HCT116 (cell line): Measurements from ENCODE around the gene MTREX. TPM values are rescaled to one million over a fixed set of nuclear protein-coding genes. Genes with fewer than 3 reads are reported as not detected.

Experiments
- ATAC-seq: fragments of 200-7000 bp; cut with Tn5 transposase; 2 replicates; pipeline ENCODE4 v1.9.1; 2020; ENCODE audit warnings: mild to moderate bottlenecking, moderate library complexity
- BruUV-seq: library from RNA; stranded (reverse); fragments of 400-500 nt; replicated peaks from 2 replicates; lab custom pipeline; 2021; lab: Mats Ljungman, UMichigan
- CTCF ChIA-PET: fragments of 300-600 bp; sonication (Branson Sonifier 250); formaldehyde crosslinking; loops from one replicate; lab custom pipeline; 2021; ENCODE audit warnings: antibody characterized with exemption; lab: Charles Lee
- POLR2A ChIA-PET: fragments of 300-600, 350-600 bp; sonication (Branson Sonifier 250); formaldehyde crosslinking; loops from one replicate; lab custom pipeline; 2021; ENCODE audit warnings: antibody characterized with exemption; lab: Charles Lee
- RAD21 ChIA-PET, 2 experiments: fragments of 300-600 bp; sonication (Branson Sonifier 250); formaldehyde crosslinking; loops; one replicate each; lab custom pipeline; 2023; ENCODE audit warnings: low total read pairs in 2 of 2; ENCODE audit not compliant: uncharacterized antibody in 2 of 2, unreplicated experiment in 2 of 2, low non-redundant PET in 1 of 2; lab: Charles Lee
- DNase-seq: peaks from one replicate; pipeline ENCODE4 v3.0.0-alpha.2; 2010; ENCODE audit warnings: low read depth, low spot score
- H2AFZ ChIP-seq: fragments of 200-600 bp; shearing (Covaris generic), sonication (generic); 2 replicates; pipeline ENCODE4 v1.6.1; 2017; ENCODE audit warnings: low read depth, mixed run types, mixed read lengths, antibody characterized with exemption, low read length; ENCODE audit not compliant: poor library complexity, severe bottlenecking
- H3K27ac ChIP-seq: 2 replicates; pipeline ENCODE4 v1.5.1; 2012; ENCODE audit warnings: low read depth, low read length
- H3K27me3 ChIP-seq: fragments of 200-600 bp; sonication (generic); 2 replicates; pipeline ENCODE4 v1.6.1; 2016; ENCODE audit warnings: mixed run types, low read length, mixed read lengths; ENCODE audit not compliant: insufficient read depth
- H3K36me3 ChIP-seq, 2 experiments: fragments of 200-500 bp in 1 of 2; fragments of 200-600 bp in 1 of 2; sonication (Bioruptor generic) in 1 of 2; sonication (generic) in 1 of 2; 2 replicates each; pipeline versions ENCODE4 v1.5.1 to v1.6.1; 2014 to 2016; ENCODE audit warnings: low read length in 2 of 2, inconsistent platforms in 1 of 2, mixed read lengths in 1 of 2, mixed run types in 1 of 2; ENCODE audit not compliant: insufficient read depth in 2 of 2, control insufficient read depth in 1 of 2
- H3K4me1 ChIP-seq, 2 experiments: fragments of 200-600 bp in 1 of 2; sonication (generic) in 1 of 2; 2 replicates each; pipeline versions ENCODE4 v1.5.1 to v1.6.1; 2012 to 2017; ENCODE audit warnings: low read length in 2 of 2, inconsistent platforms in 1 of 2, mild to moderate bottlenecking in 1 of 2, mixed read lengths in 1 of 2, mixed run types in 1 of 2, moderate library complexity in 1 of 2; ENCODE audit not compliant: insufficient read depth in 2 of 2, control insufficient read depth in 1 of 2
- H3K4me2 ChIP-seq: fragments of 200-600 bp; sonication (generic); 2 replicates; pipeline ENCODE4 v1.6.1; 2017; ENCODE audit warnings: mixed run types, low read length, mixed read lengths
- H3K4me3 ChIP-seq, 2 experiments: fragments of 200-600 bp in 1 of 2; sonication (generic) in 1 of 2; replicated peaks in 1 of 2; 2 replicates each; pipeline ENCODE4 v1.5.1; 2011 to 2016; ENCODE audit warnings: low read length in 2 of 2, control low read depth in 1 of 2, low read depth in 1 of 2, mild to moderate bottlenecking in 1 of 2, mixed read lengths in 1 of 2, mixed run types in 1 of 2
- H3K79me2 ChIP-seq: fragments of 200-600 bp; sonication (generic); 2 replicates; pipeline ENCODE4 v1.6.1; 2017; ENCODE audit warnings: mild to moderate bottlenecking, mixed run types, low read length, moderate library complexity, mixed read lengths; ENCODE audit not compliant: insufficient read depth
- H3K9ac ChIP-seq: fragments of 200-600 bp; sonication (generic); 2 replicates; pipeline ENCODE4 v1.6.1; 2016; ENCODE audit warnings: low read length, mixed read lengths
- H3K9me2 ChIP-seq: fragments of 200-600 bp; sonication (generic), shearing (Covaris generic); 2 replicates; pipeline ENCODE4 v1.6.1; 2017; ENCODE audit warnings: mixed run types, mild to moderate bottlenecking, moderate library complexity; ENCODE audit not compliant: insufficient read depth
- H3K9me3 ChIP-seq, 2 experiments: fragments of 200-500 bp in 1 of 2; fragments of 200-600 bp in 1 of 2; sonication (Bioruptor generic) in 1 of 2; sonication (generic) in 1 of 2; 2 replicates each; pipeline ENCODE4 v1.6.1; 2014 to 2017; ENCODE audit warnings: low read length in 2 of 2, mixed read lengths in 2 of 2, inconsistent platforms in 1 of 2, low read depth in 1 of 2, mild to moderate bottlenecking in 1 of 2, mixed run types in 1 of 2, moderate library complexity in 1 of 2; ENCODE audit not compliant: control insufficient read depth in 1 of 2, insufficient read depth in 1 of 2
- H4K20me1 ChIP-seq: fragments of 200-600 bp; sonication (generic), shearing (Covaris generic); 2 replicates; pipeline ENCODE4 v1.6.1; 2017; ENCODE audit warnings: mixed run types, mild to moderate bottlenecking, moderate library complexity; ENCODE audit not compliant: insufficient read depth
- CBX3 ChIP-seq: IDR thresholded peaks from 2 replicates; pipeline ENCODE4 v1.6.1; 2012; ENCODE audit warnings: low read depth
- CEBPB ChIP-seq: IDR thresholded peaks from 2 replicates; pipeline ENCODE4 v1.6.1; 2012; ENCODE audit warnings: low read depth
- CTCF ChIP-seq, 3 experiments: fragments of 200-600 bp in 1 of 3; sonication (generic) in 1 of 3; IDR thresholded peaks in 2 of 3; conservative IDR thresholded peaks in 1 of 3; 2 replicates each; pipeline ENCODE4 v1.5.1; 2012 to 2017; ENCODE audit warnings: low read depth in 2 of 3, low read length in 2 of 3, antibody characterized with exemption in 1 of 3, borderline replicate concordance in 1 of 3, control low read depth in 1 of 3, mild to moderate bottlenecking in 1 of 3, mixed read lengths in 1 of 3, mixed run types in 1 of 3, moderate library complexity in 1 of 3; ENCODE audit not compliant: insufficient read depth in 1 of 3
- ELF1 ChIP-seq: IDR thresholded peaks from 2 replicates; pipeline ENCODE4 v1.6.1; 2012; ENCODE audit warnings: low read depth, borderline replicate concordance
- EZH2 ChIP-seq: fragments of 200-600 bp; sonication (generic); IDR thresholded peaks from 2 replicates; pipeline ENCODE4 v1.6.1; 2017; ENCODE audit warnings: antibody characterized with exemption, mixed run types
- EZH2phosphoT487 ChIP-seq: fragments of 200-600 bp; IDR thresholded peaks from 2 replicates; pipeline ENCODE4 v1.6.1; 2018; ENCODE audit warnings: antibody characterized with exemption, borderline replicate concordance
- FOSL1 ChIP-seq: IDR thresholded peaks from 2 replicates; pipeline ENCODE4 v1.6.1; 2012; ENCODE audit warnings: low read depth
- JUND ChIP-seq: IDR thresholded peaks from 2 replicates; pipeline ENCODE4 v1.6.1; 2012
- MAX ChIP-seq: IDR thresholded peaks from 2 replicates; pipeline ENCODE4 v1.6.1; 2012
- POLR2A ChIP-seq: IDR thresholded peaks from 2 replicates; pipeline ENCODE4 v1.7.0; 2011; ENCODE audit warnings: borderline replicate concordance; ENCODE audit not compliant: insufficient read depth, insufficient read length; ENCODE audit errors: extremely low read depth
- POLR2AphosphoS5 ChIP-seq: IDR thresholded peaks from 2 replicates; pipeline ENCODE4 v1.6.1; 2011; ENCODE audit warnings: mild to moderate bottlenecking, low read depth, low read length, moderate library complexity
- RAD21 ChIP-seq: IDR thresholded peaks from 2 replicates; pipeline ENCODE4 v1.6.1; 2012; ENCODE audit warnings: low read depth, mild to moderate bottlenecking
- SIN3A ChIP-seq: IDR thresholded peaks from 2 replicates; pipeline ENCODE4 v1.6.1; 2012; ENCODE audit warnings: low read depth
- SP1 ChIP-seq: IDR thresholded peaks from 2 replicates; pipeline ENCODE4 v1.6.1; 2012; ENCODE audit warnings: low read depth
- YY1 ChIP-seq: IDR thresholded peaks from 2 replicates; pipeline ENCODE4 v1.6.1; 2011; ENCODE audit warnings: low read length, low read depth, moderate library complexity, mild to moderate bottlenecking; ENCODE audit not compliant: insufficient replicate concordance; ENCODE audit errors: extremely low read depth
- ZFX ChIP-seq: fragments of 450-650 bp; IDR thresholded peaks from 2 replicates; pipeline ENCODE4 v1.6.1; 2017
- intact Hi-C: fragments of 100-400 bp; cut with micrococcal nuclease; formaldehyde crosslinking; loops from 2 replicates; pipeline ENCODE4 v1.10.0; 2022
- total RNA-seq: library from RNA; stranded (reverse); gene quantifications from one replicate; pipeline ENCODE4 v1.2.1, GENCODE V29; 2021; ENCODE audit not compliant: unreplicated experiment
- TF ChIP-seq, protein P1 (sequence below): IDR thresholded peaks from 2 replicates; pipeline ENCODE4 v1.6.1; 2012

Gene MTREX
- total RNA-seq, 1 experiment from 2014 or later: 101 TPM

GRCh38 chr5:55429613-55430253 is 121.9 kb downstream of the MTREX start:
- H3K4me3 ChIP-seq: no peak overlapping the region
- H3K4me1 ChIP-seq: peaks cover 0 to 12% of the 10 kb centered on the region in 2 experiments; a peak in 1 of 4 replicates
- CTCF ChIA-PET: no interaction called here
- H2AFZ ChIP-seq: no peak overlapping the region
- no peak overlapping the region for H3K9ac ChIP-seq
- intact Hi-C loops: no loop called here
- no peak overlapping the region for H3K4me2 ChIP-seq
- no peaks in the 10 kb centered on the region for H4K20me1 ChIP-seq
- BruUV-seq: no TSS peak
- no peak for ATAC-seq
- no peaks in the 10 kb centered on the region for H3K9me3 ChIP-seq
- RAD21 ChIA-PET: no interaction called here
- DNase-seq: no peak
- no peaks in the 10 kb centered on the region for H3K27me3 ChIP-seq
- POLR2A ChIA-PET: no interaction called here
- H3K36me3 ChIP-seq: peaks cover 13 to 29% of the 10 kb centered on the region in 2 experiments; a peak in 2 of 4 replicates
- H3K27ac ChIP-seq: no peak overlapping the region
- no peak for TF ChIP-seq ELF1
- no peak for TF ChIP-seq FOSL1
- TF ChIP-seq CEBPB: no peak
- no peak for TF ChIP-seq EZH2
- TF ChIP-seq SIN3A: no peak
- no peak for TF ChIP-seq RAD21
- no peak for TF ChIP-seq CTCF (IDR thresholded peaks at IDR 0.05 in 2 of 3, conservative IDR thresholded peaks at IDR 0.05 in 1 of 3; ENCODE audit: borderline replicate concordance in 1 of 3, insufficient read depth in 1 of 3, low read depth in 2 of 3, low read length in 2 of 3)
- TF ChIP-seq JUND: no peak
- TF ChIP-seq POLR2A: no peak
- no peak for TF ChIP-seq POLR2AphosphoS5
- no peak for TF ChIP-seq MAX
- TF ChIP-seq CBX3: no peak
- TF ChIP-seq SP1: no peak
- no peak for TF ChIP-seq ZFX
- no peak for TF ChIP-seq YY1
- TF ChIP-seq, protein P1, sequence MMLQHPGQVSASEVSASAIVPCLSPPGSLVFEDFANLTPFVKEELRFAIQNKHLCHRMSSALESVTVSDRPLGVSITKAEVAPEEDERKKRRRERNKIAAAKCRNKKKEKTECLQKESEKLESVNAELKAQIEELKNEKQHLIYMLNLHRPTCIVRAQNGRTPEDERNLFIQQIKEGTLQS: no peak
- no peak for TF ChIP-seq EZH2phosphoT487
- no peaks in the 10 kb centered on the region for H3K79me2 ChIP-seq
- H3K9me2 ChIP-seq: no peaks in the 10 kb centered on the region
